ENCODE results near the gene RBM42. TPM values are rescaled to one million over a fixed set of nuclear protein-coding genes. Genes with fewer than 3 reads are reported as not detected.
A peak's percentile ranks its signal among the peaks of the same experiment; 100 is the strongest.
"Not testable (repeated sequence)": the region's sequence is repeated elsewhere in the genome, so short reads cannot be mapped to it uniquely, and the experiment has no call there.

Gene RBM42
- total RNA-seq, 2 donors from 2014 or later: 69.3 to 79.0 TPM

- Mint-ChIP-seq H3K36me3 (peaks cover 6 to 8% of the 10 kb centered on the region in 2 donors), H3K27ac (no peak within 1 kb of the TSS), H3K9me3 (no peaks in the 10 kb centered on the region)
- DNase-seq (ENCODE audit: low spot score in 2 of 2) (peak in 1 of 2 donors; percentile 35), ATAC-seq (no peak)
Observed at GRCh38 chr19:35641515-35642151, 12.8 kb downstream of the RBM42 start, which contains the start of gene ETV2. ETV2 (plus strand) TSS chr19:35641745; CDS start chr19:35642461, 716 bp downstream.

- H3K27ac Mint-ChIP-seq: no peak overlapping the region
- peaks cover under 1% of the 10 kb centered on the region in 2 donors for H3K36me3 Mint-ChIP-seq
- H3K9me3 Mint-ChIP-seq: no peaks in the 10 kb centered on the region
- DNase-seq (ENCODE audit: low spot score in 2 of 2): no peak
- no peak for ATAC-seq
Observed at GRCh38 chr19:35642312-35642711, 13.5 kb downstream of the RBM42 start.

- no peak for ATAC-seq
- peak overlapping the region in 1 of 2 donors; percentile 72 for H3K27ac Mint-ChIP-seq
- no peaks in the 10 kb centered on the region for H3K36me3 Mint-ChIP-seq
- DNase-seq (ENCODE audit: low spot score in 2 of 2): no peak
- H3K9me3 Mint-ChIP-seq: no peaks in the 10 kb centered on the region
Observed at GRCh38 chr19:35642798-35643254, 14.0 kb downstream of the RBM42 start.

- Mint-ChIP-seq H3K9me3 (no peaks in the 10 kb centered on the region), H3K27ac (peak overlapping the region; percentile 36 to 72), H3K36me3 (peaks cover 4% of the 10 kb centered on the region in 2 donors)
- ATAC-seq (peak; percentile 51 to 54), DNase-seq (ENCODE audit: low spot score in 2 of 2) (peak; percentile 84 to 90)
Observed at GRCh38 chr19:35643255-35644205, 14.7 kb downstream of the RBM42 start.

GRCh38 chr19:35644206-35644986, 15.6 kb downstream of the RBM42 start:
- Mint-ChIP-seq H3K36me3 (peaks cover 10 to 11% of the 10 kb centered on the region in 2 donors), H3K9me3 (no peaks in the 10 kb centered on the region), H3K27ac (peak overlapping the region; percentile 72 to 95)
- peak; percentile 94 to 96 for DNase-seq (ENCODE audit: low spot score in 2 of 2)
- ATAC-seq: peak; percentile 83 to 85

- Mint-ChIP-seq H3K9me3 (no peaks in the 10 kb centered on the region), H3K27ac (peak overlapping the region; percentile 72 to 95), H3K36me3 (peaks cover 10 to 11% of the 10 kb centered on the region in 2 donors)
- ATAC-seq (peak; percentile 10 to 32), DNase-seq (ENCODE audit: low spot score in 2 of 2) (peak; percentile 80 to 89)
Observed at GRCh38 chr19:35644987-35645679, 16.3 kb downstream of the RBM42 start.

- Mint-ChIP-seq H3K36me3 (peaks cover 10 to 11% of the 10 kb centered on the region in 2 donors), H3K27ac (peak overlapping the region in 1 of 2 donors; percentile 72), H3K9me3 (no peaks in the 10 kb centered on the region)
- DNase-seq (ENCODE audit: low spot score in 2 of 2): no peak
- no peak for ATAC-seq
Observed at GRCh38 chr19:35645680-35646511, 17.1 kb downstream of the RBM42 start.

- peak; percentile 89 to 94 for DNase-seq (ENCODE audit: low spot score in 2 of 2)
- Mint-ChIP-seq H3K9me3 (no peaks in the 10 kb centered on the region), H3K27ac (peak within 1 kb of the TSS; percentile 94 to 99), H3K36me3 (peaks cover 10 to 11% of the 10 kb centered on the region in 2 donors)
- ATAC-seq: peak; percentile 72 to 75
Observed at GRCh38 chr19:35648017-35648961, 19.5 kb downstream of the RBM42 start, which contains the start of gene COX6B1. COX6B1 (plus strand) TSS chr19:35648323; CDS start chr19:35651244, 2,921 bp downstream.

- no peak for DNase-seq (ENCODE audit: low spot score in 2 of 2)
- no peak for ATAC-seq
- peaks cover 13 to 17% of the 10 kb centered on the region in 2 donors for H3K36me3 Mint-ChIP-seq
- H3K27ac Mint-ChIP-seq: peak overlapping the region in 1 of 2 donors; percentile 66
- H3K9me3 Mint-ChIP-seq: no peaks in the 10 kb centered on the region
Observed at GRCh38 chr19:35650581-35650980, 21.7 kb downstream of the RBM42 start.

- not testable (repeated sequence) for ATAC-seq; H3K27ac Mint-ChIP-seq; H3K9me3 Mint-ChIP-seq; DNase-seq (ENCODE audit: low spot score in 2 of 2)
- H3K36me3 Mint-ChIP-seq: peaks cover 13 to 25% of the 10 kb centered on the region in 2 donors
Observed at GRCh38 chr19:35654828-35655227, 26.0 kb downstream of the RBM42 start.

- H3K9me3 Mint-ChIP-seq: no peaks in the 10 kb centered on the region
- H3K27ac Mint-ChIP-seq: peak overlapping the region; percentile 84
- H3K36me3 Mint-ChIP-seq: peaks cover 13 to 27% of the 10 kb centered on the region in 2 donors
- ATAC-seq: no peak
- no peak for DNase-seq (ENCODE audit: low spot score in 2 of 2)
Observed at GRCh38 chr19:35655600-35655999, 26.8 kb downstream of the RBM42 start.

GRCh38 chr19:35656700-35657099, 27.9 kb downstream of the RBM42 start:
- H3K36me3 Mint-ChIP-seq: peaks cover 13 to 27% of the 10 kb centered on the region in 2 donors
- DNase-seq (ENCODE audit: low spot score in 2 of 2) (no peak), ATAC-seq (no peak)
- H3K27ac Mint-ChIP-seq: peak overlapping the region; percentile 55 to 84
- no peaks in the 10 kb centered on the region for H3K9me3 Mint-ChIP-seq

GRCh38 chr19:35657904-35658700, 29.3 kb downstream of the RBM42 start:
- Mint-ChIP-seq H3K36me3 (peaks cover 13 to 27% of the 10 kb centered on the region in 2 donors), H3K9me3 (no peaks in the 10 kb centered on the region), H3K27ac (no peak overlapping the region)
- DNase-seq (ENCODE audit: low spot score in 2 of 2) (no peak), ATAC-seq (peak in 1 of 2 donors; percentile 32)
